Vagina (tissue), 2 donors: Measurements from ENCODE around the gene DOCK7.

Source experiments
- CTCF ChIP-seq, 3 experiments: fragments of 450-650 bp in 2 of 3; fragments of 200-600 bp in 1 of 3; sonication (generic) in 1 of 3; IDR thresholded peaks; one replicate each; pipeline ENCODE4 v1.5.1; 2017 to 2019; ENCODE audit warnings: antibody characterized with exemption in 3 of 3, mild to moderate bottlenecking in 2 of 3, moderate library complexity in 2 of 3
- POLR2A ChIP-seq, 2 donors: fragments of 450-650 bp; IDR thresholded peaks; one replicate each; pipeline ENCODE4 v1.6.1; 2017; ENCODE audit warnings: antibody characterized with exemption in 2 of 2, mild to moderate bottlenecking in 2 of 2, moderate library complexity in 2 of 2

GRCh38 chr1:62509028-62509427 lies 179.2 kb downstream of the DOCK7 start:
- TF ChIP-seq POLR2A (IDR thresholded peaks at IDR 0.05) (no peak), CTCF (IDR thresholded peaks at IDR 0.05) (no peak)
